B cell (primary cell): ENCODE measurements around the gene LIG4. TPM values are rescaled to one million over a fixed set of nuclear protein-coding genes. Genes with fewer than 3 reads are reported as not detected.

Source experiments
- ATAC-seq: fragments of 200-7000 bp; cut with Tn5 transposase; one replicate; pipeline ENCODE4 v1.10.0; 2021; ENCODE audit warnings: low read depth, mild to moderate bottlenecking, moderate number of reproducible peaks, moderate library complexity
- CTCF ChIA-PET: fragments of 350-600 bp; sonication (Branson Sonifier 250); formaldehyde crosslinking; loops from one replicate; lab custom pipeline; 2021; ENCODE audit warnings: antibody characterized with exemption, inconsistent platforms; lab: Charles Lee
- POLR2A ChIA-PET: fragments of 350-600 bp; sonication (Branson Sonifier 250); formaldehyde crosslinking; loops from one replicate; lab custom pipeline; 2021; ENCODE audit warnings: antibody characterized with exemption; lab: Charles Lee
- DNase-seq: peaks from one replicate; pipeline ENCODE4 v3.0.0; 2013
- H2AFZ ChIP-seq: 2 replicates; pipeline ENCODE4 v1.6.1; 2012; ENCODE audit warnings: mild to moderate bottlenecking, low read depth, low read length; ENCODE audit not compliant: insufficient read depth, poor library complexity, severe bottlenecking
- H3K27ac ChIP-seq, 2 donors: 1 replicate in 1 of 2; 2 replicates in 1 of 2; pipeline ENCODE4 v1.5.1; 2012 to 2013; ENCODE audit warnings: low read length in 2 of 2, mild to moderate bottlenecking in 2 of 2, moderate library complexity in 1 of 2
- H3K27me3 ChIP-seq, 4 experiments: fragments of 200-600 bp in 1 of 4; sonication (generic) in 1 of 4; replicated peaks in 1 of 4; 1 replicate in 2 of 4; 2 replicates in 2 of 4; pipeline versions ENCODE4 v1.6.1 to v1.7.0; 2013 to 2016; ENCODE audit warnings: low read length in 3 of 4, mild to moderate bottlenecking in 2 of 4, mixed read lengths in 1 of 4, moderate library complexity in 1 of 4; ENCODE audit not compliant: insufficient read depth in 4 of 4, control insufficient read depth in 3 of 4; ENCODE audit errors: control extremely low read depth in 1 of 4
- H3K36me3 ChIP-seq, 2 experiments: replicated peaks in 1 of 2; 1 replicate in 1 of 2; 2 replicates in 1 of 2; pipeline versions ENCODE4 v1.6.1 to v1.7.1; 2013; ENCODE audit warnings: low read length in 1 of 2; ENCODE audit not compliant: insufficient read depth in 2 of 2, control insufficient read depth in 1 of 2; ENCODE audit errors: control extremely low read depth in 1 of 2, extremely low read depth in 1 of 2
- H3K4me1 ChIP-seq, 2 donors: fragments of 200-600 bp in 1 of 2; sonication (generic) in 1 of 2; 1 replicate in 1 of 2; 2 replicates in 1 of 2; pipeline versions ENCODE4 v1.5.1 to v1.6.1; 2013 to 2017; ENCODE audit warnings: low read length in 2 of 2; ENCODE audit not compliant: control insufficient read depth in 2 of 2, insufficient read depth in 2 of 2
- H3K4me2 ChIP-seq: replicated peaks from 2 replicates; pipeline ENCODE3; 2012; ENCODE audit warnings: mild to moderate bottlenecking, low read depth, low read length; ENCODE audit not compliant: poor library complexity, severe bottlenecking
- H3K4me3 ChIP-seq, 5 experiments: fragments of 200-600 bp in 1 of 5; sonication (generic) in 1 of 5; 1 replicate in 3 of 5; 2 replicates in 2 of 5; pipeline versions ENCODE4 v1.5.1 to v1.7.0; 2011 to 2016; ENCODE audit warnings: low read length in 4 of 5, mild to moderate bottlenecking in 4 of 5, low read depth in 2 of 5, control low read depth in 1 of 5, moderate library complexity in 1 of 5; ENCODE audit not compliant: insufficient read depth in 1 of 5; ENCODE audit errors: control extremely low read depth in 1 of 5, extremely low read depth in 1 of 5
- H3K79me2 ChIP-seq: fragments of 200-600 bp; sonication (generic); one replicate; pipeline ENCODE4 v1.6.0; 2016; ENCODE audit warnings: low read length; ENCODE audit not compliant: control insufficient read depth, insufficient read depth
- H3K9ac ChIP-seq: fragments of 200-600 bp; sonication (generic); 2 replicates; pipeline ENCODE4 v1.6.1; 2017; ENCODE audit warnings: mild to moderate bottlenecking, low read length, moderate library complexity
- H3K9me3 ChIP-seq, 3 donors: one replicate each; pipeline versions ENCODE4 v1.6.1 to v1.7.1; 2013; ENCODE audit warnings: low read length in 2 of 3; ENCODE audit not compliant: control insufficient read depth in 2 of 3, insufficient read depth in 1 of 3; ENCODE audit errors: control extremely low read depth in 1 of 3
- H4K20me1 ChIP-seq: 2 replicates; pipeline ENCODE4 v1.6.0; 2012; ENCODE audit warnings: mild to moderate bottlenecking, low read length; ENCODE audit not compliant: insufficient read depth, control insufficient read depth, poor library complexity, severe bottlenecking
- H3K27ac Mint-ChIP-seq: one replicate; pipeline ENCODE4 v1.8.0; 2021; ENCODE audit warnings: mixed read lengths
- H3K27me3 Mint-ChIP-seq: one replicate; pipeline ENCODE4 v1.8.0; 2021; ENCODE audit warnings: mixed read lengths
- H3K4me1 Mint-ChIP-seq: one replicate; pipeline ENCODE4 v1.8.0; 2021; ENCODE audit warnings: mixed read lengths
- H3K4me3 Mint-ChIP-seq: one replicate; pipeline ENCODE4 v1.8.0; 2021; ENCODE audit warnings: mixed read lengths
- H3K9me3 Mint-ChIP-seq: one replicate; pipeline ENCODE4 v1.8.0; 2022; ENCODE audit warnings: mixed read lengths; ENCODE audit not compliant: insufficient read depth
- EZH2 ChIP-seq: IDR thresholded peaks from 2 replicates; pipeline ENCODE4 v1.6.1; 2012; ENCODE audit warnings: borderline replicate concordance, low read depth, mild to moderate bottlenecking, moderate library complexity, low read length; ENCODE audit not compliant: insufficient read depth, poor library complexity, severe bottlenecking
- WGBS: methylation state at CpG from one replicate; pipeline ENCODE4 v1.1.5; 2013; ENCODE audit warnings: missing lambda C conversion rate; ENCODE audit not compliant: insufficient coverage; 5-methylcytosine and 5-hydroxymethylcytosine counted together
- intact Hi-C: fragments of 100-400 bp; cut with micrococcal nuclease; formaldehyde crosslinking; loops from one replicate; pipeline ENCODE4 v1.10.0; 2022
- polyA plus RNA-seq: library from polyadenylated mRNA; depleted of rRNA; stranded (reverse); fragments of >200 nt; gene quantifications from 2 replicates; pipeline ENCODE4 v1.2.3, GENCODE V29; 2012
- total RNA-seq, 2 donors: library from RNA; stranded (reverse); fragments of 120-200 nt in 1 of 2; gene quantifications; 1 replicate in 1 of 2; 2 replicates in 1 of 2; pipeline versions ENCODE4 v1.2.3 to v1.2.4, GENCODE V29; 2013 to 2022
- TF ChIP-seq, protein P1 (sequence below): fragments of 200-600 bp; IDR thresholded peaks from one replicate; pipeline ENCODE4 v1.8.0; 2022; ENCODE audit warnings: antibody characterized with exemption, mild to moderate bottlenecking

Gene LIG4
- total and polyA plus RNA-seq, 2 donors (not counting 1 experiment from before 2014, with no cell fraction given), result 6.6 to 22.3 TPM

DNA sequence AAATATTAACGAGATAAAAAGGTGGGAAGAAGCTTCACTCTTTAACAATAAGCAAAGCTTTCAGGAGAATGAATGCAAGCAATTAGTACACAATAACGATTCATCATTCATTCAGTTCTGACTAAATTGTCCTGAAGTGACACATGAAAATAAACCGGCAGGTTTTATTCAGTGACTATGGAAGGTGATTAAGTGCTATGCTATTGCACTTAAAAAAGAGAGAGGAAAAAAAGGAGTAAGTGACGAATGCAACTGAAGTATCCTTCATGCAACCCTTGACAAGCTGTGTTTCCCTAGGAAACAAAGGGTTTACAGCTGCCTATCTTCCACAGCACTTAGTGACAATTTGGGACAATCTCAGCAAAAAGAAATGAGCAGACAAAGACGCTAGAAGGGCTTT lies 1.4 kb downstream of the LIG4 start:
- Histone ChIP-seq H3K79me2 (peaks cover 62% of the 10 kb centered on the region), H3K27me3 (no peaks in the 10 kb centered on the region), H4K20me1 (no peaks in the 10 kb centered on the region), H3K9ac (peak overlapping the region; percentile 62), H3K4me3 (peak overlapping the region in 4 of 5 experiments; percentile 7 to 64 (median 60)), H3K4me2 (peak overlapping the region; percentile 73), H3K4me1 (peaks cover 46 to 49% of the 10 kb centered on the region in 2 donors), H3K27ac (peak overlapping the region; percentile 67 to 91), H2AFZ (peak overlapping the region; percentile 43), H3K9me3 (no peaks in the 10 kb centered on the region), H3K36me3 (peaks cover 11 to 20% of the 10 kb centered on the region in 2 experiments)
- no peak for ATAC-seq
- H3K27me3 Mint-ChIP-seq, result no peaks in the 10 kb centered on the region
- WGBS, result no CpG with 5 or more reads among the region's 5 CpGs
- H3K4me1 Mint-ChIP-seq, result peaks cover 51% of the 10 kb centered on the region
- no peak for DNase-seq
- ChIA-PET POLR2A (no interaction called here), CTCF (interaction anchor here (0.8 to 11.2 kb wide), 4 partner anchors 10 to 58 kb away, joined by 4 to 89 read pairs (median 4); no protein-coding TSS in a partner anchor)
- peak overlapping the region; percentile 90 for H3K27ac Mint-ChIP-seq
- peak overlapping the region; percentile 89 for H3K4me3 Mint-ChIP-seq
- intact Hi-C loops, result loop anchor here (2.0 to 10.0 kb wide), 2 partner anchors 29 to 951 kb away; no protein-coding TSS in a partner anchor
- TF ChIP-seq, protein P1, sequence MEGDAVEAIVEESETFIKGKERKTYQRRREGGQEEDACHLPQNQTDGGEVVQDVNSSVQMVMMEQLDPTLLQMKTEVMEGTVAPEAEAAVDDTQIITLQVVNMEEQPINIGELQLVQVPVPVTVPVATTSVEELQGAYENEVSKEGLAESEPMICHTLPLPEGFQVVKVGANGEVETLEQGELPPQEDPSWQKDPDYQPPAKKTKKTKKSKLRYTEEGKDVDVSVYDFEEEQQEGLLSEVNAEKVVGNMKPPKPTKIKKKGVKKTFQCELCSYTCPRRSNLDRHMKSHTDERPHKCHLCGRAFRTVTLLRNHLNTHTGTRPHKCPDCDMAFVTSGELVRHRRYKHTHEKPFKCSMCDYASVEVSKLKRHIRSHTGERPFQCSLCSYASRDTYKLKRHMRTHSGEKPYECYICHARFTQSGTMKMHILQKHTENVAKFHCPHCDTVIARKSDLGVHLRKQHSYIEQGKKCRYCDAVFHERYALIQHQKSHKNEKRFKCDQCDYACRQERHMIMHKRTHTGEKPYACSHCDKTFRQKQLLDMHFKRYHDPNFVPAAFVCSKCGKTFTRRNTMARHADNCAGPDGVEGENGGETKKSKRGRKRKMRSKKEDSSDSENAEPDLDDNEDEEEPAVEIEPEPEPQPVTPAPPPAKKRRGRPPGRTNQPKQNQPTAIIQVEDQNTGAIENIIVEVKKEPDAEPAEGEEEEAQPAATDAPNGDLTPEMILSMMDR, result no peak
- no peak for TF ChIP-seq EZH2
- H3K9me3 Mint-ChIP-seq, result no peaks in the 10 kb centered on the region

DNA sequence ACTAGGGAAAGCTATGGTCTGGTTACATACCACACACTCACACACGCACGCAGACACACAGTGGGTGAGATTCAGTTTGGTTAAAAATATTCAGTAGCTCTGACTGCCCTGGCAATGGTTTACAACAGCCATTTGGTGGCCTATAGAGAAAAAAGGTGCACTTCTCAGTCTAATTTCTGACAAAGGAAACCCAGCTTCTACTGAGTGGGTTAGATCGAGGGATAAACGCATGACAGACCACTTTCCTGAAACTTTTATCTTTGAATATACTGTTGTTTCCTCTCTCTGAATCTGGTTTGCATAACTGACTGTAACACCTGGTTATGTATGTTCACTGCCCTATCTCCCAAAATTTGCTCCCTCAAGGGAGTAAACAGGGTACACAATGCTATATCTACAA lies 2.5 kb downstream of the LIG4 start:
- H3K9me3 Mint-ChIP-seq, result no peaks in the 10 kb centered on the region
- POLR2A ChIA-PET, result no interaction called here
- H3K9me3 ChIP-seq, result no peaks in the 10 kb centered on the region
- peak overlapping the region; percentile 73 for H3K4me2 ChIP-seq
- H3K4me1 ChIP-seq, result peaks cover 46 to 49% of the 10 kb centered on the region in 2 donors
- H3K4me3 ChIP-seq, result peak overlapping the region in 2 of 5 experiments; percentile 8 to 12
- peaks cover 45% of the 10 kb centered on the region for H3K4me1 Mint-ChIP-seq
- intact Hi-C loops, result loop anchor here (10.0 kb wide), 1 partner anchor 952 kb away; no protein-coding TSS in a partner anchor
- no peak for TF ChIP-seq EZH2
- TF ChIP-seq, protein P1, result no peak
- no peaks in the 10 kb centered on the region for H3K27me3 ChIP-seq
- peaks cover 57% of the 10 kb centered on the region for H3K79me2 ChIP-seq
- DNase-seq (peak; percentile 67), ATAC-seq (peak; percentile 5)
- peak overlapping the region; percentile 64 for H3K4me3 Mint-ChIP-seq
- H3K27me3 Mint-ChIP-seq, result no peaks in the 10 kb centered on the region
- peak overlapping the region; percentile 67 to 91 for H3K27ac ChIP-seq
- H4K20me1 ChIP-seq, result no peaks in the 10 kb centered on the region
- H3K9ac ChIP-seq, result peak overlapping the region; percentile 22
- CTCF ChIA-PET, result interaction anchor here (1.0 to 11.2 kb wide), 2 partner anchors 35 to 56 kb away, joined by 3 to 89 read pairs; partner anchors contain the start of gene TNFSF13B
- H2AFZ ChIP-seq, result peak overlapping the region; percentile 43
- WGBS, result no CpG with 5 or more reads among the region's 4 CpGs
- peaks cover 11 to 20% of the 10 kb centered on the region in 2 experiments for H3K36me3 ChIP-seq
- H3K27ac Mint-ChIP-seq, result peak overlapping the region; percentile 72
